Fibroblast of mammary gland (primary cell): Measurements from ENCODE around the gene FNDC1.

Experiments
- DNase-seq: peaks from one replicate; pipeline ENCODE4 v3.0.0-alpha.2; 2010; ENCODE audit warnings: low read depth
- H3K4me3 ChIP-seq: 2 replicates; pipeline ENCODE4 v1.5.1; 2011; ENCODE audit warnings: low read depth, mild to moderate bottlenecking, low read length, moderate library complexity; ENCODE audit not compliant: control insufficient read depth
- CTCF ChIP-seq: conservative IDR thresholded peaks from 2 replicates; pipeline ENCODE4 v1.5.1; 2011; ENCODE audit warnings: low read depth, low read length, inconsistent platforms; ENCODE audit not compliant: control insufficient read depth, insufficient read depth

Gene FNDC1

DNA sequence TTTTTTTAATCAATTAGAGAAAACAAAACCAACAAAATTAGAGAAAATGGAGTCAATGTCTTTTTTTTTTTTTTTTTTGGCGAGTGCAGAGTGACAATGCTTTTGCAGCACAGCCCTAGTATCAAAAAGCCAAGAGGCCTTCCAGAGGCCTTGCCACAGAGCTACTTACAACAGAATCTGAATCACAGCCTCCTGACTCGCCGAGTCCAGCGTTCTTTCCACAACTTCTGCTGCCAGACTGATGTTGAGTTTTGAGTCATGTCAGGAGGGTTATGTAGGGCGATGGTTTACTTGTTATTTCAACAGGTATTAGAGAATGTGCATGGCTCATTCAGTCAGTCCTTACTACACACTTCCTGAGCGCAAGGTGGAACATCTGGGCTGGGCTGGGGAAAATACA is 88.6 kb downstream of the FNDC1 start:
- TF ChIP-seq CTCF = no peak
- H3K4me3 ChIP-seq = no peak overlapping the region
- DNase-seq = peak; percentile 47

DNA sequence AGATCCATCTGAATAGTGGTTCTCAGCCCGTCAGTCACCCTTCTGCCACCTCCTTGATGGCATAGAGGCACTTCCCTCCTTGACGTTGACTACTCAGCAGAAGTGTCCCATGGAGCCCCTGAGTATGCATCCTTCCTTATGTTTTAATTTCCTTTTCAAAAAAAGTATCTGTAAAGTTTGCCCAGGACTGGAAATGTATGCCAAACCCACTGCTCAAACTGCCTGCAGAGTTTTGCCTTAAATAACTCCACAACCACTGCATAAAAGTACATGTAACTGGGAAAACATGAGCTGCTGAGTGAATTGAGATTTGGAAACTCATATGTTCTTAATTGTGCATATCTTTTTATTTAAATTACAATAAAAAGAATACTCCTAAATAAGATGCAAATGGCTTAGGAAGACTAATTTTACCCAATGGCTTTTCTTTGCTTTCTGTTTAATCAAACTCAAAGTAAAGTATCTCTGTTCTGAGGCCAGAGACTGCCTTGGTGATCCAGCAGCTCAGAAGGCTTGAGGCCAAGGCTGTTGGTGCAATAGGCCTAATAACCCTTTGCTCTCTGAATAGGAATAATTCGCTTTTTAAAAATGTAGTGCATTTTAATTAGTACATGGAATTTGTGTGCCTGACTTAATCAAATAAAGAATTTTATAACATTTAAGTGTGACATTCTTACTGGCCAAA is 90.4 kb downstream of the FNDC1 start:
- no peak for DNase-seq
- H3K4me3 ChIP-seq = no peak overlapping the region
- TF ChIP-seq CTCF = no peak

- H3K4me3 ChIP-seq = no peak overlapping the region
- no peak for TF ChIP-seq CTCF
- DNase-seq = no peak
Measured at GRCh38 chr6:159260208-159260607, 91.0 kb downstream of the FNDC1 start.

DNA sequence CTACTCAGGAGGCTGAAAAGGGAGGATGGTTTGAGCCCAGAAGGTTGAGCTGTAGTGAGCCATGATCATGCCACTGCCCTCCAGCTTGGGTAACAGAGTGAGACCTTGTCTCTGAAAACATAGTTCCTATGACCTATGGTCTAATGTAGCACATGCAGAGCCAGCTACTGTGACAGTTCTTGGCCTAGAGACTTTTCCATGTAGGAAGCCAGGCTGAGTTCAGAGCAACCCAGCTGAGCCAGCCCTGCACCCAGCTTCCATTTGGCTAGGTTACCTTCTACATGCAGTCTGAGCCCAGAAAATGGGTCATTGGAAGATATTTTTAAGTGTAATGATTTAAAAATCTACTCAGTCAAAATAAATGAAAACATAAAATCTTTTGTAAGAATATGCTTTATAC is 92.8 kb downstream of the FNDC1 start:
- no peak overlapping the region for H3K4me3 ChIP-seq
- no peak for DNase-seq
- TF ChIP-seq CTCF = no peak

DNA sequence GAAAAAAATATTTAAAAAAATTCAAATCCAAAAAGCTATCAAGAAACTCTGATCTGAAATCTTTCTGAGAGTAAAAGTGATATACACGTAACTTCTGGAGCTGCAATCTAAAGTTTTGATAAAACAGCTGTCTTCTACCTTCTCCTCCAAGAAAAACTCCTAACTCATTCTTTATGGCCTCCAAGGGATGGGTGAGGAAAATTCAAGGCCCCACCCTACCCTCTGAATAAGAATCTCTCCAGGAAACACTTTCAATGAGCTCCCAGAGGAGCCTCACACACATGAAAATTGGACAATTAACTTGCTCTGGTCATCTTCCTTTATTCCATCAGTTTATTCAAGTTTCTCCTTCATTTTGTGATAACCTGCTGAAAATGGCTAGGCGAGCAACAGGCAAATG is 93.4 kb downstream of the FNDC1 start:
- H3K4me3 ChIP-seq = no peak overlapping the region
- TF ChIP-seq CTCF = no peak
- no peak for DNase-seq

DNA sequence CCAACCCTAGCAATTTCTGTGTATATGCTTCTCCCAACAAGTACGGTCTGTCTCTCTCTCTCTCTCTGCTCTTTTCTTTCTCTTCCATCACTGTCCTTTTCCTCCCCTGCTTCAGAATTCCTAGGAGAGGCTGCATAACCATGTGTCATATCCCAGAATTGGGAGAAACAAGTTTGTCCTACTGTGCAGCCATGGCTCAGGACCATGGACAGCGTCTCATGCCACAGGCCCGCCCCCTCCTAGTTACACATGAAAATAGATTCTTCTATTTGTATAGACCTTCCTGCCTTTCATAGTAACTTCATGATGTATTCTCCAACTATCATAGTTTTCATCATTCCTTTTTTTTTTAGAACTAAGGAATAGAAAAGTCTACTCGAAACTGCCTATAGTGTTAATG is 98.0 kb downstream of the FNDC1 start:
- peak; percentile 18 for DNase-seq
- no peak for TF ChIP-seq CTCF

DNA sequence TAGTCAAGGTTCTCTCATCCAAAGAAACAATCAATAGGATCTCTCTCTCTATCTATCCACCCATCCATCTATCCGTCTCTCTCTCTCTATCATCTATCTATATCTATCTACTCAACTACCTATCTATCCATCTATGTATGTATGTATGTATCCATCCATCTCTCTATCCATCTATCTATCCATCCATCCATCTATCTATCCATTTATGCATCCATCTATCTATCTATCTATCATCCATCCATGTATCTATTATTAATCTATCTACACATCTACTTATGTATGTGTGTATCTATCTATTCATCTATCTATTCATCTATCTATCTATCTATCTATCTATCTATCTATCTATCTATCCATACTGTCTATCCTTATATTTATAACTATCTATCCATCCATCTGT is 99.3 kb downstream of the FNDC1 start:
- no peak for DNase-seq
- no peak for TF ChIP-seq CTCF
- no peak overlapping the region for H3K4me3 ChIP-seq

More for the DNA sequence above, 98.0 kb downstream of the FNDC1 start:
- no peak overlapping the region for H3K4me3 ChIP-seq
